Liver (tissue), 9 donors: ENCODE measurements around the gene MUSK. TPM values are rescaled to one million over a fixed set of nuclear protein-coding genes. Genes with fewer than 3 reads are reported as not detected.

ENCODE experiments used
- DNase-seq: peaks from one replicate; pipeline ENCODE4 v3.0.0-alpha.2; 2017; ENCODE audit warnings: low spot score
- H3K27ac ChIP-seq, 2 donors: one replicate each; pipeline ENCODE4 v1.7.0; 2013; ENCODE audit warnings: inconsistent platforms in 2 of 2, low read length in 2 of 2, control low read depth in 1 of 2, low read depth in 1 of 2, mild to moderate bottlenecking in 1 of 2
- H3K27me3 ChIP-seq, 4 donors: one replicate each; pipeline versions ENCODE4 v1.6.1 to v1.7.0; 2013; ENCODE audit warnings: low read length in 3 of 4, inconsistent platforms in 1 of 4, mild to moderate bottlenecking in 1 of 4, moderate library complexity in 1 of 4; ENCODE audit not compliant: control insufficient read depth in 4 of 4, insufficient read depth in 4 of 4
- H3K36me3 ChIP-seq, 4 donors: one replicate each; pipeline versions ENCODE4 v1.6.1 to v1.7.0; 2013; ENCODE audit warnings: low read length in 3 of 4, mild to moderate bottlenecking in 3 of 4, low read depth in 1 of 4, moderate library complexity in 1 of 4; ENCODE audit not compliant: control insufficient read depth in 4 of 4, insufficient read depth in 3 of 4
- H3K4me1 ChIP-seq, 4 donors: one replicate each; pipeline versions ENCODE4 v1.6.1 to v1.7.0; 2013; ENCODE audit warnings: low read length in 3 of 4, mild to moderate bottlenecking in 3 of 4, moderate library complexity in 1 of 4; ENCODE audit not compliant: control insufficient read depth in 4 of 4, insufficient read depth in 4 of 4
- H3K4me3 ChIP-seq, 3 donors: one replicate each; pipeline versions ENCODE4 v1.6.1 to v1.7.0; 2013; ENCODE audit warnings: low read length in 3 of 3, control low read depth in 1 of 3, low read depth in 1 of 3, mild to moderate bottlenecking in 1 of 3
- H3K9ac ChIP-seq, 2 donors: one replicate each; pipeline ENCODE4 v1.7.0; 2013; ENCODE audit warnings: low read length in 2 of 2, mild to moderate bottlenecking in 2 of 2, moderate library complexity in 2 of 2, control low read depth in 1 of 2, low read depth in 1 of 2
- H3K9me3 ChIP-seq, 4 donors: one replicate each; pipeline versions ENCODE4 v1.6.1 to v1.7.0; 2013; ENCODE audit warnings: low read length in 3 of 4; ENCODE audit not compliant: control insufficient read depth in 4 of 4
- ATF3 ChIP-seq: IDR thresholded peaks from 2 replicates; pipeline ENCODE4 v1.6.1; 2016; ENCODE audit warnings: antibody characterized with exemption
- CTCF ChIP-seq: fragments of 150-350 bp; IDR thresholded peaks from 2 replicates; pipeline ENCODE4 v1.5.1; 2017; ENCODE audit warnings: improper control_type of control experiment, low read depth, low read length; ENCODE audit not compliant: missing input control
- FOXA1 ChIP-seq: IDR thresholded peaks from 2 replicates; pipeline ENCODE4 v1.6.1; 2016; ENCODE audit warnings: antibody characterized with exemption
- FOXA2 ChIP-seq: IDR thresholded peaks from 2 replicates; pipeline ENCODE4 v1.6.1; 2016; ENCODE audit warnings: antibody characterized with exemption
- GABPA ChIP-seq, 2 donors: IDR thresholded peaks in 1 of 2; conservative IDR thresholded peaks in 1 of 2; 2 replicates each; pipeline ENCODE4 v1.6.1; 2016; ENCODE audit warnings: antibody characterized with exemption in 2 of 2, mild to moderate bottlenecking in 1 of 2, moderate library complexity in 1 of 2
- HNF4A ChIP-seq, 2 donors: conservative IDR thresholded peaks; 2 replicates each; pipeline ENCODE4 v1.6.1; 2016; ENCODE audit warnings: antibody characterized with exemption in 2 of 2, mild to moderate bottlenecking in 2 of 2
- HNF4G ChIP-seq: IDR thresholded peaks from 2 replicates; pipeline ENCODE4 v1.6.1; 2016; ENCODE audit warnings: antibody characterized with exemption
- JUND ChIP-seq, 2 donors: IDR thresholded peaks; 2 replicates each; pipeline ENCODE4 v1.6.1; 2016; ENCODE audit warnings: antibody characterized with exemption in 2 of 2
- MAX ChIP-seq: IDR thresholded peaks from 2 replicates; pipeline ENCODE4 v1.6.1; 2016; ENCODE audit warnings: antibody characterized with exemption
- NR2F2 ChIP-seq: IDR thresholded peaks from 2 replicates; pipeline ENCODE4 v1.6.1; 2016; ENCODE audit warnings: antibody characterized with exemption
- RAD21 ChIP-seq, 2 donors: IDR thresholded peaks; 2 replicates each; pipeline ENCODE4 v1.6.1; 2016; ENCODE audit warnings: antibody characterized with exemption in 2 of 2, mild to moderate bottlenecking in 2 of 2
- REST ChIP-seq: IDR thresholded peaks from 2 replicates; pipeline ENCODE4 v1.6.1; 2016; ENCODE audit warnings: antibody characterized with exemption, mild to moderate bottlenecking
- RXRA ChIP-seq, 2 donors: IDR thresholded peaks; 2 replicates each; pipeline ENCODE4 v1.6.1; 2017 to 2018; ENCODE audit warnings: antibody characterized with exemption in 2 of 2, mild to moderate bottlenecking in 1 of 2
- SP1 ChIP-seq: IDR thresholded peaks from 2 replicates; pipeline ENCODE4 v1.6.1; 2018; ENCODE audit warnings: antibody characterized with exemption, mild to moderate bottlenecking
- TAF1 ChIP-seq: conservative IDR thresholded peaks from 2 replicates; pipeline ENCODE4 v1.6.1; 2016; ENCODE audit warnings: antibody characterized with exemption, mild to moderate bottlenecking
- YY1 ChIP-seq: IDR thresholded peaks from 2 replicates; pipeline ENCODE4 v1.6.1; 2016; ENCODE audit warnings: antibody characterized with exemption, mild to moderate bottlenecking
- ZBTB33 ChIP-seq: IDR thresholded peaks from 2 replicates; pipeline ENCODE4 v1.6.1; 2016; ENCODE audit warnings: antibody characterized with exemption
- WGBS: extraction: QIAGEN DNeasy Blood & Tissue Kit; methylation state at CpG from one replicate; pipeline ENCODE4 v1.1.7; 2013; 5-methylcytosine and 5-hydroxymethylcytosine counted together
- polyA plus RNA-seq, 2 donors: library from polyadenylated mRNA; stranded (reverse) in 1 of 2; unstranded in 1 of 2; fragments of 200-250 nt in 1 of 2; fragments of >200 nt in 1 of 2; fragmentation: Nextera tagmentation in 1 of 2; extraction: Ambion mirVana in 1 of 2; gene quantifications; one replicate each; pipeline versions ENCODE4 v1.2.1 to v1.2.3, GENCODE V29; 2013 to 2015
- total RNA-seq, 2 donors: library from RNA; depleted of rRNA; stranded (reverse); fragments of >200 nt; gene quantifications; one replicate each; pipeline ENCODE4 v1.2.3, GENCODE V29; 2014
- donor health status: healthy.
- donor health status: healthy.
- donor health status: healthy.
- donor health status: healthy.
- donor health status: healthy.

The MUSK gene
- total and polyA plus RNA-seq, 4 donors = 0.05 to 0.17 (median 0.10) TPM; not detected in 1

GRCh38 chr9:110655754-110656641 is 12.6 kb upstream of the MUSK start:
- Histone ChIP-seq H3K36me3 (no peaks in the 10 kb centered on the region), H3K9ac (no peak overlapping the region), H3K27me3 (no peaks in the 10 kb centered on the region), H3K4me1 (no peaks in the 10 kb centered on the region), H3K4me3 (no peak overlapping the region), H3K27ac (no peak overlapping the region), H3K9me3 (no peaks in the 10 kb centered on the region)
- WGBS = 68% methylated on average over 6 of the region's 6 CpGs
- TF ChIP-seq NR2F2 (no peak), HNF4G (no peak), TAF1 (no peak), ZBTB33 (no peak), FOXA2 (no peak), HNF4A (conservative IDR thresholded peaks at IDR 0.05) (no peak), RAD21 (IDR thresholded peaks at IDR 0.05) (no peak), MAX (no peak), YY1 (no peak), JUND (IDR thresholded peaks at IDR 0.05) (no peak), SP1 (no peak), GABPA (IDR thresholded peaks at IDR 0.05 in 1 of 2, conservative IDR thresholded peaks at IDR 0.05 in 1 of 2) (no peak), CTCF (no peak), ATF3 (no peak), FOXA1 (no peak), RXRA (IDR thresholded peaks at IDR 0.05) (no peak)
- no peak for DNase-seq

- no peak overlapping the region for H3K9ac ChIP-seq
- WGBS = 88% methylated on average over 2 of the region's 2 CpGs
- H3K4me1 ChIP-seq = no peaks in the 10 kb centered on the region
- H3K27ac ChIP-seq = no peak overlapping the region
- H3K36me3 ChIP-seq = no peaks in the 10 kb centered on the region
- no peak for DNase-seq
- H3K4me3 ChIP-seq = no peak overlapping the region
- no peaks in the 10 kb centered on the region for H3K27me3 ChIP-seq
- H3K9me3 ChIP-seq = no peaks in the 10 kb centered on the region
- no peak for TF ChIP-seq REST
- no peak for TF ChIP-seq RXRA (IDR thresholded peaks at IDR 0.05)
- TF ChIP-seq NR2F2 = no peak
- no peak for TF ChIP-seq CTCF
- TF ChIP-seq YY1 = no peak
- no peak for TF ChIP-seq GABPA (IDR thresholded peaks at IDR 0.05 in 1 of 2, conservative IDR thresholded peaks at IDR 0.05 in 1 of 2)
- TF ChIP-seq MAX = no peak
- no peak for TF ChIP-seq JUND (IDR thresholded peaks at IDR 0.05)
- TF ChIP-seq RAD21 (IDR thresholded peaks at IDR 0.05) = no peak
- no peak for TF ChIP-seq SP1
- no peak for TF ChIP-seq HNF4A (conservative IDR thresholded peaks at IDR 0.05)
- TF ChIP-seq TAF1 = no peak
Measured at GRCh38 chr9:110659891-110660541, 8.6 kb upstream of the MUSK start.
